HEK293 (cell line): ENCODE results near the gene OR56A1.

Source experiments
- TRIM28 ChIP-seq: IDR thresholded peaks from 2 replicates; pipeline ENCODE4 v1.6.1; 2011; ENCODE audit warnings: low read length, control low read depth, borderline replicate concordance
- ZBTB7A ChIP-seq: fragments of 450-650 bp; formaldehyde crosslinking; IDR thresholded peaks from 2 replicates; pipeline ENCODE4 v1.5.1; 2016; ENCODE audit warnings: low read depth, missing biosample characterization, missing genetic modification characterization
- ZEB2 ChIP-seq: fragments of 450-650 bp; formaldehyde crosslinking; IDR thresholded peaks from 2 replicates; pipeline ENCODE4 v1.5.1; 2016; ENCODE audit warnings: missing biosample characterization, missing genetic modification characterization
- ZNF10 ChIP-seq: fragments of 450-650 bp; formaldehyde crosslinking; IDR thresholded peaks from 2 replicates; pipeline ENCODE4 v1.5.1; 2017; ENCODE audit warnings: missing biosample characterization, missing genetic modification characterization
- ZNF114 ChIP-seq: fragments of 450-650 bp; formaldehyde crosslinking; IDR thresholded peaks from 2 replicates; pipeline ENCODE4 v1.5.0; 2017; ENCODE audit warnings: missing biosample characterization, missing genetic modification characterization
- ZNF121 ChIP-seq: fragments of 450-650 bp; formaldehyde crosslinking; IDR thresholded peaks from 2 replicates; pipeline ENCODE4 v1.5.1; 2016; ENCODE audit warnings: missing biosample characterization, missing genetic modification characterization
- ZNF175 ChIP-seq: fragments of 450-650 bp; formaldehyde crosslinking; IDR thresholded peaks from 2 replicates; pipeline ENCODE4 v1.5.1; 2016; ENCODE audit warnings: missing biosample characterization, missing genetic modification characterization
- ZNF23 ChIP-seq: fragments of 450-650 bp; formaldehyde crosslinking; IDR thresholded peaks from 2 replicates; pipeline ENCODE4 v1.5.1; 2016; ENCODE audit warnings: missing biosample characterization, missing genetic modification characterization, borderline replicate concordance
- ZNF423 ChIP-seq: fragments of 450-650 bp; formaldehyde crosslinking; IDR thresholded peaks from 2 replicates; pipeline ENCODE4 v1.5.1; 2016; ENCODE audit warnings: missing biosample characterization, missing genetic modification characterization
- ZNF549 ChIP-seq: fragments of 450-650 bp; IDR thresholded peaks from 2 replicates; pipeline ENCODE4 v1.5.1; 2018; ENCODE audit warnings: missing biosample characterization, missing genetic modification characterization, mild to moderate bottlenecking, inconsistent platforms, moderate library complexity
- TF ChIP-seq, protein P1 (sequence below): fragments of 450-650 bp; formaldehyde crosslinking; IDR thresholded peaks from 2 replicates; pipeline ENCODE4 v1.5.1; 2016; ENCODE audit warnings: missing biosample characterization, missing genetic modification characterization
- TF ChIP-seq, protein P2 (sequence below): fragments of 450-650 bp; formaldehyde crosslinking; IDR thresholded peaks from 2 replicates; pipeline ENCODE4 v1.5.1; 2016; ENCODE audit warnings: missing biosample characterization, missing genetic modification characterization
- TF ChIP-seq, protein P3 (sequence below): fragments of 450-650 bp; formaldehyde crosslinking; IDR thresholded peaks from 2 replicates; pipeline ENCODE4 v1.5.1; 2016; ENCODE audit warnings: missing biosample characterization, missing genetic modification characterization
- TF ChIP-seq, protein P4 (sequence below): fragments of 450-650 bp; formaldehyde crosslinking; IDR thresholded peaks from 2 replicates; pipeline ENCODE4 v1.5.1; 2016; ENCODE audit warnings: missing biosample characterization, missing genetic modification characterization

DNA sequence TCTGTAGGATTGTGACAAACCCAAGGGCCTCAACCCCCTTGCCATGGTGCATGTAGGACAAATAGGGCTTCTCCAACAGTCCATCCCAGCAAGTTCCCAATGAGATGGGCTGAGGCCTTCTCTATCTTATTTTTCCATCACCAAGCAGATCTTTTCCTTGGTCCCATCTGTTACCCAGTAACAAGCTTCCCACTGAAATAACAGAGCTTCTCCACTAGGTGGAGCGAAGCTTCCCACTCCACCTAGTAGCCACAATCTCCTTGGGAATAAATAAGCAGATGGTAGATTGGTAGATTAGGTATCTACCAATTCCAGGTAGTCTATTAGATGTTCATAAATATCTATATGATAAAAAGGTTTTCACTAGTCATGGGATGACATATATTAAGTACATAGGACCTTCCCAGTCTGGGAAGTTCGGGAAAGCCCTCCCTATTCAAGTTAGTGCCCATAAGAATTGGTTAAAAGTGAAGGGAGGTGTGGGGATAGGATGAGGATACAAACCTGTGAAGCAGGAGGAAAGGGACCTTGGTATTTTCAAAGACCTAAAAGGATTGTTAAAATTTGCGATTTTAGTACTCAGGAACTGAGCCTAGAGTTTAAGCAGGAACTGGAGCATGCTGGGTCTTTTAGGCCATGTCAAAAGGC, 37.8 kb downstream of the OR56A1 start:
- TF ChIP-seq ZNF175 (tag by site-specific recombination) (no peak), ZBTB7A (no peak), ZNF423 (no peak), ZEB2 (tag by site-specific recombination) (no peak), ZNF549 (tag by site-specific recombination) (no peak), ZNF114 (no peak), ZNF23 (no peak), TRIM28 (no peak), ZNF121 (tag by site-specific recombination) (no peak), ZNF10 (tag by site-specific recombination) (no peak)
- TF ChIP-seq, protein P1, sequence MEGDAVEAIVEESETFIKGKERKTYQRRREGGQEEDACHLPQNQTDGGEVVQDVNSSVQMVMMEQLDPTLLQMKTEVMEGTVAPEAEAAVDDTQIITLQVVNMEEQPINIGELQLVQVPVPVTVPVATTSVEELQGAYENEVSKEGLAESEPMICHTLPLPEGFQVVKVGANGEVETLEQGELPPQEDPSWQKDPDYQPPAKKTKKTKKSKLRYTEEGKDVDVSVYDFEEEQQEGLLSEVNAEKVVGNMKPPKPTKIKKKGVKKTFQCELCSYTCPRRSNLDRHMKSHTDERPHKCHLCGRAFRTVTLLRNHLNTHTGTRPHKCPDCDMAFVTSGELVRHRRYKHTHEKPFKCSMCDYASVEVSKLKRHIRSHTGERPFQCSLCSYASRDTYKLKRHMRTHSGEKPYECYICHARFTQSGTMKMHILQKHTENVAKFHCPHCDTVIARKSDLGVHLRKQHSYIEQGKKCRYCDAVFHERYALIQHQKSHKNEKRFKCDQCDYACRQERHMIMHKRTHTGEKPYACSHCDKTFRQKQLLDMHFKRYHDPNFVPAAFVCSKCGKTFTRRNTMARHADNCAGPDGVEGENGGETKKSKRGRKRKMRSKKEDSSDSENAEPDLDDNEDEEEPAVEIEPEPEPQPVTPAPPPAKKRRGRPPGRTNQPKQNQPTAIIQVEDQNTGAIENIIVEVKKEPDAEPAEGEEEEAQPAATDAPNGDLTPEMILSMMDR (tag by site-specific recombination) = no peak
- TF ChIP-seq, protein P2, sequence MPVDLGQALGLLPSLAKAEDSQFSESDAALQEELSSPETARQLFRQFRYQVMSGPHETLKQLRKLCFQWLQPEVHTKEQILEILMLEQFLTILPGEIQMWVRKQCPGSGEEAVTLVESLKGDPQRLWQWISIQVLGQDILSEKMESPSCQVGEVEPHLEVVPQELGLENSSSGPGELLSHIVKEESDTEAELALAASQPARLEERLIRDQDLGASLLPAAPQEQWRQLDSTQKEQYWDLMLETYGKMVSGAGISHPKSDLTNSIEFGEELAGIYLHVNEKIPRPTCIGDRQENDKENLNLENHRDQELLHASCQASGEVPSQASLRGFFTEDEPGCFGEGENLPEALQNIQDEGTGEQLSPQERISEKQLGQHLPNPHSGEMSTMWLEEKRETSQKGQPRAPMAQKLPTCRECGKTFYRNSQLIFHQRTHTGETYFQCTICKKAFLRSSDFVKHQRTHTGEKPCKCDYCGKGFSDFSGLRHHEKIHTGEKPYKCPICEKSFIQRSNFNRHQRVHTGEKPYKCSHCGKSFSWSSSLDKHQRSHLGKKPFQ (tag by site-specific recombination) = no peak
- TF ChIP-seq, protein P3, sequence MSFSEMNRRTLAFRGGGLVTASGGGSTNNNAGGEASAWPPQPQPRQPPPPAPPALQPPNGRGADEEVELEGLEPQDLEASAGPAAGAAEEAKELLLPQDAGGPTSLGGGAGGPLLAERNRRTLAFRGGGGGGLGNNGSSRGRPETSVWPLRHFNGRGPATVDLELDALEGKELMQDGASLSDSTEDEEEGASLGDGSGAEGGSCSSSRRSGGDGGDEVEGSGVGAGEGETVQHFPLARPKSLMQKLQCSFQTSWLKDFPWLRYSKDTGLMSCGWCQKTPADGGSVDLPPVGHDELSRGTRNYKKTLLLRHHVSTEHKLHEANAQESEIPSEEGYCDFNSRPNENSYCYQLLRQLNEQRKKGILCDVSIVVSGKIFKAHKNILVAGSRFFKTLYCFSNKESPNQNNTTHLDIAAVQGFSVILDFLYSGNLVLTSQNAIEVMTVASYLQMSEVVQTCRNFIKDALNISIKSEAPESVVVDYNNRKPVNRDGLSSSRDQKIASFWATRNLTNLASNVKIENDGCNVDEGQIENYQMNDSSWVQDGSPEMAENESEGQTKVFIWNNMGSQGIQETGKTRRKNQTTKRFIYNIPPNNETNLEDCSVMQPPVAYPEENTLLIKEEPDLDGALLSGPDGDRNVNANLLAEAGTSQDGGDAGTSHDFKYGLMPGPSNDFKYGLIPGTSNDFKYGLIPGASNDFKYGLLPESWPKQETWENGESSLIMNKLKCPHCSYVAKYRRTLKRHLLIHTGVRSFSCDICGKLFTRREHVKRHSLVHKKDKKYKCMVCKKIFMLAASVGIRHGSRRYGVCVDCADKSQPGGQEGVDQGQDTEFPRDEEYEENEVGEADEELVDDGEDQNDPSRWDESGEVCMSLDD (tag by site-specific recombination) = no peak
- TF ChIP-seq, protein P4, sequence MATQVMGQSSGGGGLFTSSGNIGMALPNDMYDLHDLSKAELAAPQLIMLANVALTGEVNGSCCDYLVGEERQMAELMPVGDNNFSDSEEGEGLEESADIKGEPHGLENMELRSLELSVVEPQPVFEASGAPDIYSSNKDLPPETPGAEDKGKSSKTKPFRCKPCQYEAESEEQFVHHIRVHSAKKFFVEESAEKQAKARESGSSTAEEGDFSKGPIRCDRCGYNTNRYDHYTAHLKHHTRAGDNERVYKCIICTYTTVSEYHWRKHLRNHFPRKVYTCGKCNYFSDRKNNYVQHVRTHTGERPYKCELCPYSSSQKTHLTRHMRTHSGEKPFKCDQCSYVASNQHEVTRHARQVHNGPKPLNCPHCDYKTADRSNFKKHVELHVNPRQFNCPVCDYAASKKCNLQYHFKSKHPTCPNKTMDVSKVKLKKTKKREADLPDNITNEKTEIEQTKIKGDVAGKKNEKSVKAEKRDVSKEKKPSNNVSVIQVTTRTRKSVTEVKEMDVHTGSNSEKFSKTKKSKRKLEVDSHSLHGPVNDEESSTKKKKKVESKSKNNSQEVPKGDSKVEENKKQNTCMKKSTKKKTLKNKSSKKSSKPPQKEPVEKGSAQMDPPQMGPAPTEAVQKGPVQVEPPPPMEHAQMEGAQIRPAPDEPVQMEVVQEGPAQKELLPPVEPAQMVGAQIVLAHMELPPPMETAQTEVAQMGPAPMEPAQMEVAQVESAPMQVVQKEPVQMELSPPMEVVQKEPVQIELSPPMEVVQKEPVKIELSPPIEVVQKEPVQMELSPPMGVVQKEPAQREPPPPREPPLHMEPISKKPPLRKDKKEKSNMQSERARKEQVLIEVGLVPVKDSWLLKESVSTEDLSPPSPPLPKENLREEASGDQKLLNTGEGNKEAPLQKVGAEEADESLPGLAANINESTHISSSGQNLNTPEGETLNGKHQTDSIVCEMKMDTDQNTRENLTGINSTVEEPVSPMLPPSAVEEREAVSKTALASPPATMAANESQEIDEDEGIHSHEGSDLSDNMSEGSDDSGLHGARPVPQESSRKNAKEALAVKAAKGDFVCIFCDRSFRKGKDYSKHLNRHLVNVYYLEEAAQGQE (tag by site-specific recombination) = no peak
